WTC11 (cell line): Measurements from ENCODE around the gene CLDN22. TPM values are rescaled to one million over a fixed set of nuclear protein-coding genes. Genes with fewer than 3 reads are reported as not detected.

Experiments used
- ATAC-seq: fragments of 200-7000 bp; cut with Tn5 transposase; 2 replicates; pipeline ENCODE4 v1.10.0; 2021; ENCODE audit warnings: mild to moderate bottlenecking, moderate library complexity
- CTCF ChIA-PET: fragments of 300-600 bp; sonication (Branson Sonifier 250); formaldehyde crosslinking; loops from one replicate; lab custom pipeline; 2021; ENCODE audit warnings: antibody characterized with exemption; lab: Charles Lee
- POLR2A ChIA-PET: fragments of 350-600 bp; sonication (Branson Sonifier 250); formaldehyde crosslinking; loops from one replicate; lab custom pipeline; 2021; ENCODE audit warnings: antibody characterized with exemption; lab: Charles Lee
- DNase-seq: peaks from one replicate; pipeline ENCODE4 v3.0.0; 2021; ENCODE audit warnings: low spot score
- H3K27ac Mint-ChIP-seq: 2 replicates; pipeline ENCODE4 v1.8.0; 2021; ENCODE audit warnings: mixed read lengths
- H3K27me3 Mint-ChIP-seq: 2 replicates; pipeline ENCODE4 v1.8.0; 2021; ENCODE audit warnings: low read depth, mild to moderate bottlenecking, moderate library complexity, mixed read lengths
- H3K36me3 Mint-ChIP-seq: 2 replicates; pipeline ENCODE4 v1.8.0; 2021; ENCODE audit warnings: mixed read lengths
- H3K4me1 Mint-ChIP-seq: 2 replicates; pipeline ENCODE4 v1.8.0; 2022; ENCODE audit warnings: mixed read lengths
- H3K4me3 Mint-ChIP-seq: 2 replicates; pipeline ENCODE4 v1.8.0; 2021; ENCODE audit warnings: mild to moderate bottlenecking, moderate library complexity, mixed read lengths
- H3K9me3 Mint-ChIP-seq: 2 replicates; pipeline ENCODE4 v1.8.0; 2021; ENCODE audit warnings: mixed read lengths
- AR ChIP-seq: fragments of 250-450 bp; sonication (Bioruptor Pico); IDR thresholded peaks from 2 replicates; pipeline ENCODE4 v1.9.0; 2021; ENCODE audit warnings: mild to moderate bottlenecking
- CBFB ChIP-seq: sonication (generic); formaldehyde crosslinking; IDR thresholded peaks from 2 replicates; pipeline ENCODE4 v1.8.1; 2022; ENCODE audit warnings: mild to moderate bottlenecking, low read depth, missing genetic modification reagents
- CDX4 ChIP-seq: fragments of 250-450 bp; sonication (Bioruptor Pico); IDR thresholded peaks from 2 replicates; pipeline ENCODE4 v1.9.0; 2021; ENCODE audit warnings: moderate library complexity, mild to moderate bottlenecking, inconsistent platforms, borderline replicate concordance
- CREB1 ChIP-seq: sonication (generic); formaldehyde crosslinking; IDR thresholded peaks from 2 replicates; pipeline ENCODE4 v1.8.0; 2023; ENCODE audit warnings: mild to moderate bottlenecking, missing genetic modification reagents
- CREM ChIP-seq: sonication (generic); formaldehyde crosslinking; IDR thresholded peaks from 2 replicates; pipeline ENCODE4 v1.8.1; 2022; ENCODE audit warnings: mild to moderate bottlenecking, missing genetic modification reagents, moderate library complexity
- ELF4 ChIP-seq: sonication (generic); formaldehyde crosslinking; IDR thresholded peaks from 2 replicates; pipeline ENCODE4 v1.8.1; 2022; ENCODE audit warnings: low read depth, mild to moderate bottlenecking, moderate library complexity, missing genetic modification reagents
- ETV6 ChIP-seq: sonication (generic); formaldehyde crosslinking; IDR thresholded peaks from 2 replicates; pipeline ENCODE4 v1.8.1; 2022; ENCODE audit warnings: mild to moderate bottlenecking, missing genetic modification reagents
- FOXK1 ChIP-seq: sonication (generic); formaldehyde crosslinking; IDR thresholded peaks from 2 replicates; pipeline ENCODE4 v1.8.0; 2022; ENCODE audit warnings: mild to moderate bottlenecking, moderate library complexity, missing genetic modification reagents
- GRHL2 ChIP-seq: fragments of 250-450 bp; sonication (Bioruptor Pico); IDR thresholded peaks from 2 replicates; pipeline ENCODE4 v1.8.0; 2022; ENCODE audit warnings: mild to moderate bottlenecking, moderate library complexity; ENCODE audit not compliant: insufficient replicate concordance, severe bottlenecking
- HMGXB4 ChIP-seq: sonication (generic); formaldehyde crosslinking; IDR thresholded peaks from 2 replicates; pipeline ENCODE4 v1.8.1; 2023; ENCODE audit warnings: mild to moderate bottlenecking, moderate library complexity, missing genetic modification reagents
- IRF2 ChIP-seq: sonication (generic); formaldehyde crosslinking; IDR thresholded peaks from 2 replicates; pipeline ENCODE4 v1.8.0; 2022; ENCODE audit warnings: low read depth, missing genetic modification reagents, borderline replicate concordance
- KAT7 ChIP-seq: sonication (generic); formaldehyde crosslinking; IDR thresholded peaks from 2 replicates; pipeline ENCODE4 v1.8.1; 2023; ENCODE audit warnings: missing genetic modification reagents, mild to moderate bottlenecking, borderline replicate concordance
- MXD4 ChIP-seq: fragments of 250-450 bp; sonication (Bioruptor Pico); IDR thresholded peaks from 2 replicates; pipeline ENCODE4 v1.8.0; 2021; ENCODE audit warnings: mild to moderate bottlenecking, moderate library complexity, borderline replicate concordance
- MYBL2 ChIP-seq: sonication (generic); formaldehyde crosslinking; IDR thresholded peaks from 2 replicates; pipeline ENCODE4 v1.8.1; 2023; ENCODE audit warnings: mild to moderate bottlenecking, moderate library complexity, missing genetic modification reagents
- PREB ChIP-seq: sonication (generic); formaldehyde crosslinking; IDR thresholded peaks from 2 replicates; pipeline ENCODE4 v1.8.1; 2022; ENCODE audit warnings: mild to moderate bottlenecking, missing genetic modification reagents, moderate library complexity, borderline replicate concordance
- RORB ChIP-seq: fragments of 250-450 bp; sonication (Bioruptor Pico); IDR thresholded peaks from 2 replicates; pipeline ENCODE4 v1.9.0; 2021; ENCODE audit warnings: mild to moderate bottlenecking
- SMAD4 ChIP-seq: sonication (generic); formaldehyde crosslinking; IDR thresholded peaks from 2 replicates; pipeline ENCODE4 v1.8.0; 2022; ENCODE audit warnings: mild to moderate bottlenecking, missing genetic modification reagents
- STAT6 ChIP-seq: sonication (generic); formaldehyde crosslinking; conservative IDR thresholded peaks from 2 replicates; pipeline ENCODE4 v1.8.1; 2023; ENCODE audit warnings: mild to moderate bottlenecking, low read depth, missing genetic modification reagents, moderate library complexity
- TP53 ChIP-seq: sonication (generic); formaldehyde crosslinking; IDR thresholded peaks from 2 replicates; pipeline ENCODE4 v1.8.1; 2023; ENCODE audit warnings: mild to moderate bottlenecking, missing genetic modification reagents
- USF2 ChIP-seq: sonication (generic); formaldehyde crosslinking; IDR thresholded peaks from 2 replicates; pipeline ENCODE4 v1.8.1; 2023; ENCODE audit warnings: mild to moderate bottlenecking, missing genetic modification reagents, moderate library complexity
- ZBTB21 ChIP-seq: sonication (generic); formaldehyde crosslinking; IDR thresholded peaks from 2 replicates; pipeline ENCODE4 v1.8.1; 2023; ENCODE audit warnings: mild to moderate bottlenecking, missing genetic modification reagents, borderline replicate concordance
- ZNF121 ChIP-seq: sonication (generic); formaldehyde crosslinking; IDR thresholded peaks from 2 replicates; pipeline ENCODE4 v1.8.0; 2023; ENCODE audit warnings: missing genetic modification reagents
- ZNF219 ChIP-seq: sonication (generic); formaldehyde crosslinking; IDR thresholded peaks from 2 replicates; pipeline ENCODE4 v1.8.0; 2023; ENCODE audit warnings: missing genetic modification reagents, mild to moderate bottlenecking, borderline replicate concordance
- ZNF416 ChIP-seq: fragments of 250-450 bp; sonication (Bioruptor Pico); IDR thresholded peaks from 2 replicates; pipeline ENCODE4 v1.9.0; 2021; ENCODE audit warnings: mild to moderate bottlenecking, inconsistent platforms
- ZNF423 ChIP-seq: fragments of 250-450 bp; sonication (Bioruptor Pico); IDR thresholded peaks from 2 replicates; pipeline ENCODE4 v2.1.2; 2022; ENCODE audit warnings: mild to moderate bottlenecking, moderate library complexity
- ZNF671 ChIP-seq: fragments of 250-450 bp; sonication (Bioruptor Pico); IDR thresholded peaks from 2 replicates; pipeline ENCODE4 v1.8.0; 2021; ENCODE audit warnings: mild to moderate bottlenecking
- total RNA-seq: library from RNA; stranded (reverse); gene quantifications from 3 replicates; pipeline ENCODE4 v1.2.3, GENCODE V29; 2021

The CLDN22 gene
- total RNA-seq, 1 experiment from 2014 or later = not detected

GRCh38 chr4:183347566-183347965 is 27.5 kb upstream of the CLDN22 start:
- Mint-ChIP-seq H3K27me3 (no peaks in the 10 kb centered on the region), H3K27ac (no peak overlapping the region)
- TF ChIP-seq ZBTB21 (CRISPR knock-in tag) (no peak), CREB1 (CRISPR knock-in tag) (no peak), MXD4 (CRISPR knock-in tag) (no peak), MYBL2 (CRISPR knock-in tag) (no peak), KAT7 (CRISPR knock-in tag) (no peak), ZNF416 (CRISPR knock-in tag) (no peak), STAT6 (CRISPR knock-in tag) (no peak), CREM (CRISPR knock-in tag) (no peak), TP53 (CRISPR knock-in tag) (no peak), CBFB (CRISPR knock-in tag) (no peak), GRHL2 (CRISPR knock-in tag) (no peak), FOXK1 (CRISPR knock-in tag) (no peak), ZNF121 (CRISPR knock-in tag) (no peak), AR (no peak), CDX4 (no peak)
- TF ChIP-seq, all 79 proteins: peak for 0
- Mint-ChIP-seq H3K4me1 (no peaks in the 10 kb centered on the region), H3K4me3 (no peak overlapping the region), H3K9me3 (no peaks in the 10 kb centered on the region), H3K36me3 (no peaks in the 10 kb centered on the region)
- DNase-seq (no peak), ATAC-seq (no peak)
- POLR2A ChIA-PET = no interaction called here
- CTCF ChIA-PET = no interaction called here

- ATAC-seq (no peak), DNase-seq (no peak)
- CTCF ChIA-PET = no interaction called here
- Mint-ChIP-seq H3K9me3 (no peaks in the 10 kb centered on the region), H3K4me3 (no peak overlapping the region), H3K27ac (no peak overlapping the region), H3K36me3 (no peaks in the 10 kb centered on the region), H3K27me3 (no peaks in the 10 kb centered on the region), H3K4me1 (no peaks in the 10 kb centered on the region)
- POLR2A ChIA-PET = no interaction called here
- TF ChIP-seq HMGXB4 (CRISPR knock-in tag) = no peak
- TF ChIP-seq PREB (CRISPR knock-in tag) = no peak
- TF ChIP-seq IRF2 (CRISPR knock-in tag) = no peak
- no peak for TF ChIP-seq ZNF423 (CRISPR knock-in tag)
- no peak for TF ChIP-seq ELF4 (CRISPR knock-in tag)
- TF ChIP-seq USF2 (CRISPR knock-in tag) = no peak
- TF ChIP-seq RORB = no peak
- TF ChIP-seq ZNF671 (CRISPR knock-in tag) = no peak
- no peak for TF ChIP-seq ETV6 (CRISPR knock-in tag)
- no peak for TF ChIP-seq ZNF219
- no peak for TF ChIP-seq SMAD4 (CRISPR knock-in tag)
- no peak for TF ChIP-seq CDX4
These were observed 27.1 kb upstream of the CLDN22 start for GRCh38 chr4:183347146-183347545.
